B cell (primary cell): ENCODE measurements around the gene SCAMP4. TPM values are rescaled to one million over a fixed set of nuclear protein-coding genes. Genes with fewer than 3 reads are reported as not detected.

Experiments used
- ATAC-seq: fragments of 200-7000 bp; cut with Tn5 transposase; one replicate; pipeline ENCODE4 v1.10.0; 2021; ENCODE audit warnings: low read depth, mild to moderate bottlenecking, moderate number of reproducible peaks, moderate library complexity
- CTCF ChIA-PET: fragments of 350-600 bp; sonication (Branson Sonifier 250); formaldehyde crosslinking; loops from one replicate; lab custom pipeline; 2021; ENCODE audit warnings: antibody characterized with exemption, inconsistent platforms; lab: Charles Lee
- POLR2A ChIA-PET: fragments of 350-600 bp; sonication (Branson Sonifier 250); formaldehyde crosslinking; loops from one replicate; lab custom pipeline; 2021; ENCODE audit warnings: antibody characterized with exemption; lab: Charles Lee
- DNase-seq: peaks from one replicate; pipeline ENCODE4 v3.0.0; 2013
- H2AFZ ChIP-seq: 2 replicates; pipeline ENCODE4 v1.6.1; 2012; ENCODE audit warnings: mild to moderate bottlenecking, low read depth, low read length; ENCODE audit not compliant: insufficient read depth, poor library complexity, severe bottlenecking
- H3K27ac ChIP-seq, 2 donors: 1 replicate in 1 of 2; 2 replicates in 1 of 2; pipeline ENCODE4 v1.5.1; 2012 to 2013; ENCODE audit warnings: low read length in 2 of 2, mild to moderate bottlenecking in 2 of 2, moderate library complexity in 1 of 2
- H3K27me3 ChIP-seq, 4 experiments: fragments of 200-600 bp in 1 of 4; sonication (generic) in 1 of 4; replicated peaks in 1 of 4; 1 replicate in 2 of 4; 2 replicates in 2 of 4; pipeline versions ENCODE4 v1.6.1 to v1.7.0; 2013 to 2016; ENCODE audit warnings: low read length in 3 of 4, mild to moderate bottlenecking in 2 of 4, mixed read lengths in 1 of 4, moderate library complexity in 1 of 4; ENCODE audit not compliant: insufficient read depth in 4 of 4, control insufficient read depth in 3 of 4; ENCODE audit errors: control extremely low read depth in 1 of 4
- H3K36me3 ChIP-seq, 2 experiments: replicated peaks in 1 of 2; 1 replicate in 1 of 2; 2 replicates in 1 of 2; pipeline versions ENCODE4 v1.6.1 to v1.7.1; 2013; ENCODE audit warnings: low read length in 1 of 2; ENCODE audit not compliant: insufficient read depth in 2 of 2, control insufficient read depth in 1 of 2; ENCODE audit errors: control extremely low read depth in 1 of 2, extremely low read depth in 1 of 2
- H3K4me1 ChIP-seq, 2 donors: fragments of 200-600 bp in 1 of 2; sonication (generic) in 1 of 2; 1 replicate in 1 of 2; 2 replicates in 1 of 2; pipeline versions ENCODE4 v1.5.1 to v1.6.1; 2013 to 2017; ENCODE audit warnings: low read length in 2 of 2; ENCODE audit not compliant: control insufficient read depth in 2 of 2, insufficient read depth in 2 of 2
- H3K4me2 ChIP-seq: replicated peaks from 2 replicates; pipeline ENCODE3; 2012; ENCODE audit warnings: mild to moderate bottlenecking, low read depth, low read length; ENCODE audit not compliant: poor library complexity, severe bottlenecking
- H3K4me3 ChIP-seq, 5 experiments: fragments of 200-600 bp in 1 of 5; sonication (generic) in 1 of 5; 1 replicate in 3 of 5; 2 replicates in 2 of 5; pipeline versions ENCODE4 v1.5.1 to v1.7.0; 2011 to 2016; ENCODE audit warnings: low read length in 4 of 5, mild to moderate bottlenecking in 4 of 5, low read depth in 2 of 5, control low read depth in 1 of 5, moderate library complexity in 1 of 5; ENCODE audit not compliant: insufficient read depth in 1 of 5; ENCODE audit errors: control extremely low read depth in 1 of 5, extremely low read depth in 1 of 5
- H3K79me2 ChIP-seq: fragments of 200-600 bp; sonication (generic); one replicate; pipeline ENCODE4 v1.6.0; 2016; ENCODE audit warnings: low read length; ENCODE audit not compliant: control insufficient read depth, insufficient read depth
- H3K9ac ChIP-seq: fragments of 200-600 bp; sonication (generic); 2 replicates; pipeline ENCODE4 v1.6.1; 2017; ENCODE audit warnings: mild to moderate bottlenecking, low read length, moderate library complexity
- H3K9me3 ChIP-seq, 3 donors: one replicate each; pipeline versions ENCODE4 v1.6.1 to v1.7.1; 2013; ENCODE audit warnings: low read length in 2 of 3; ENCODE audit not compliant: control insufficient read depth in 2 of 3, insufficient read depth in 1 of 3; ENCODE audit errors: control extremely low read depth in 1 of 3
- H4K20me1 ChIP-seq: 2 replicates; pipeline ENCODE4 v1.6.0; 2012; ENCODE audit warnings: mild to moderate bottlenecking, low read length; ENCODE audit not compliant: insufficient read depth, control insufficient read depth, poor library complexity, severe bottlenecking
- H3K27ac Mint-ChIP-seq: one replicate; pipeline ENCODE4 v1.8.0; 2021; ENCODE audit warnings: mixed read lengths
- H3K27me3 Mint-ChIP-seq: one replicate; pipeline ENCODE4 v1.8.0; 2021; ENCODE audit warnings: mixed read lengths
- H3K4me1 Mint-ChIP-seq: one replicate; pipeline ENCODE4 v1.8.0; 2021; ENCODE audit warnings: mixed read lengths
- H3K4me3 Mint-ChIP-seq: one replicate; pipeline ENCODE4 v1.8.0; 2021; ENCODE audit warnings: mixed read lengths
- H3K9me3 Mint-ChIP-seq: one replicate; pipeline ENCODE4 v1.8.0; 2022; ENCODE audit warnings: mixed read lengths; ENCODE audit not compliant: insufficient read depth
- CTCF ChIP-seq: fragments of 200-600 bp; IDR thresholded peaks from one replicate; pipeline ENCODE4 v1.8.0; 2022; ENCODE audit warnings: antibody characterized with exemption, mild to moderate bottlenecking
- EZH2 ChIP-seq: IDR thresholded peaks from 2 replicates; pipeline ENCODE4 v1.6.1; 2012; ENCODE audit warnings: borderline replicate concordance, low read depth, mild to moderate bottlenecking, moderate library complexity, low read length; ENCODE audit not compliant: insufficient read depth, poor library complexity, severe bottlenecking
- WGBS: methylation state at CpG from one replicate; pipeline ENCODE4 v1.1.5; 2013; ENCODE audit warnings: missing lambda C conversion rate; ENCODE audit not compliant: insufficient coverage; 5-methylcytosine and 5-hydroxymethylcytosine counted together
- intact Hi-C: fragments of 100-400 bp; cut with micrococcal nuclease; formaldehyde crosslinking; loops from one replicate; pipeline ENCODE4 v1.10.0; 2022
- polyA plus RNA-seq: library from polyadenylated mRNA; depleted of rRNA; stranded (reverse); fragments of >200 nt; gene quantifications from 2 replicates; pipeline ENCODE4 v1.2.3, GENCODE V29; 2012
- total RNA-seq, 2 donors: library from RNA; stranded (reverse); fragments of 120-200 nt in 1 of 2; gene quantifications; 1 replicate in 1 of 2; 2 replicates in 1 of 2; pipeline versions ENCODE4 v1.2.3 to v1.2.4, GENCODE V29; 2013 to 2022

SCAMP4 gene
- total and polyA plus RNA-seq, 2 donors (not counting 1 experiment from before 2014, with no cell fraction given), result 47.9 to 60.0 TPM

GRCh38 chr19:1909761-1910080, 4.5 kb downstream of the SCAMP4 start:
- whole genome bisulfite sequencing, result 20% methylated on average over 9 of the region's 10 CpGs
- Mint-ChIP-seq H3K9me3 (no peaks in the 10 kb centered on the region), H3K4me1 (peaks cover 32% of the 10 kb centered on the region), H3K27me3 (no peaks in the 10 kb centered on the region), H3K27ac (peak overlapping the region; percentile 50), H3K4me3 (peak overlapping the region; percentile 44)
- H3K9ac ChIP-seq, result no peak overlapping the region
- ATAC-seq (no peak), DNase-seq (no peak)
- no peaks in the 10 kb centered on the region for H3K27me3 ChIP-seq
- H4K20me1 ChIP-seq, result peaks cover 74% of the 10 kb centered on the region
- peaks cover 92% of the 10 kb centered on the region for H3K79me2 ChIP-seq
- ChIA-PET CTCF (interaction anchor here (0.7 to 1.4 kb wide), 2 partner anchors 14 to 20 kb away, joined by 3 read pairs; no protein-coding TSS in a partner anchor), POLR2A (interaction anchor here (0.5 to 2.1 kb wide), 3 partner anchors 9 to 13 kb away, joined by 4 to 7 read pairs (median 4); no protein-coding TSS in a partner anchor)
- TF ChIP-seq CTCF (no peak), EZH2 (no peak)
- peak overlapping the region in 1 of 2 donors; percentile 41 for H3K27ac ChIP-seq
- no peak overlapping the region for H2AFZ ChIP-seq
- intact Hi-C loops, result loop anchor here (10.0 kb wide), 1 partner anchor 185 kb away; the partner anchor contains the start of genes IZUMO4 and MOB3A
- peak overlapping the region; percentile 54 for H3K4me2 ChIP-seq
- peaks cover 28 to 51% of the 10 kb centered on the region in 2 donors for H3K4me1 ChIP-seq
- H3K9me3 ChIP-seq, result peaks cover 0 to 5% (median 0%) of the 10 kb centered on the region in 3 donors
- peaks cover 0 to 17% of the 10 kb centered on the region in 2 experiments for H3K36me3 ChIP-seq
- H3K4me3 ChIP-seq, result no peak overlapping the region

- ChIA-PET POLR2A (interaction anchor here (2.1 kb wide), 1 partner anchor 12 kb away, joined by 7 read pairs; no protein-coding TSS in a partner anchor), CTCF (interaction anchor here (1.4 kb wide), 1 partner anchor 13 kb away, joined by 3 read pairs; no protein-coding TSS in a partner anchor)
- TF ChIP-seq CTCF (no peak), EZH2 (no peak)
- Histone ChIP-seq H3K9ac (no peak overlapping the region), H3K79me2 (peaks cover 97% of the 10 kb centered on the region), H3K4me1 (peaks cover 25 to 48% of the 10 kb centered on the region in 2 donors), H3K4me2 (peak overlapping the region; percentile 54), H2AFZ (no peak overlapping the region), H3K9me3 (peaks cover 0 to 3% (median 0%) of the 10 kb centered on the region in 3 donors), H3K27ac (no peak overlapping the region), H4K20me1 (peaks cover 79% of the 10 kb centered on the region), H3K27me3 (no peaks in the 10 kb centered on the region), H3K4me3 (no peak overlapping the region), H3K36me3 (peaks cover 0 to 21% of the 10 kb centered on the region in 2 experiments)
- no peaks in the 10 kb centered on the region for H3K9me3 Mint-ChIP-seq
- H3K4me3 Mint-ChIP-seq, result peak overlapping the region; percentile 26
- no peaks in the 10 kb centered on the region for H3K27me3 Mint-ChIP-seq
- WGBS, result 94% methylated on average over 10 of the region's 10 CpGs
- H3K4me1 Mint-ChIP-seq, result peaks cover 29% of the 10 kb centered on the region
- peak overlapping the region; percentile 53 for H3K27ac Mint-ChIP-seq
- intact Hi-C loops, result no loop called here
- no peak for DNase-seq
- no peak for ATAC-seq
Measured at GRCh38 chr19:1910177-1910576, 5.0 kb downstream of the SCAMP4 start.
